Epithelial cell of proximal tubule (primary cell): ENCODE measurements around the gene FAM78B. TPM values are rescaled to one million over a fixed set of nuclear protein-coding genes. Genes with fewer than 3 reads are reported as not detected.

Experiments used
- DNase-seq: peaks from one replicate; pipeline ENCODE4 v3.0.0-alpha.2; 2011; ENCODE audit warnings: low read depth
- H3K4me3 ChIP-seq: 2 replicates; pipeline ENCODE4 v1.5.1; 2011; ENCODE audit warnings: low read depth, mild to moderate bottlenecking, low read length
- total RNA-seq: library from RNA; depleted of rRNA; stranded (reverse); fragments of >200 nt; gene quantifications from 2 replicates; pipeline ENCODE4 v1.2.3, GENCODE V29; 2015
- TF ChIP-seq, protein P1 (sequence below): conservative IDR thresholded peaks from 2 replicates; pipeline ENCODE4 v1.5.1; 2012; ENCODE audit warnings: low read depth, mild to moderate bottlenecking, low read length

The FAM78B gene
- total RNA-seq, 1 donor from 2014 or later: not detected

DNA sequence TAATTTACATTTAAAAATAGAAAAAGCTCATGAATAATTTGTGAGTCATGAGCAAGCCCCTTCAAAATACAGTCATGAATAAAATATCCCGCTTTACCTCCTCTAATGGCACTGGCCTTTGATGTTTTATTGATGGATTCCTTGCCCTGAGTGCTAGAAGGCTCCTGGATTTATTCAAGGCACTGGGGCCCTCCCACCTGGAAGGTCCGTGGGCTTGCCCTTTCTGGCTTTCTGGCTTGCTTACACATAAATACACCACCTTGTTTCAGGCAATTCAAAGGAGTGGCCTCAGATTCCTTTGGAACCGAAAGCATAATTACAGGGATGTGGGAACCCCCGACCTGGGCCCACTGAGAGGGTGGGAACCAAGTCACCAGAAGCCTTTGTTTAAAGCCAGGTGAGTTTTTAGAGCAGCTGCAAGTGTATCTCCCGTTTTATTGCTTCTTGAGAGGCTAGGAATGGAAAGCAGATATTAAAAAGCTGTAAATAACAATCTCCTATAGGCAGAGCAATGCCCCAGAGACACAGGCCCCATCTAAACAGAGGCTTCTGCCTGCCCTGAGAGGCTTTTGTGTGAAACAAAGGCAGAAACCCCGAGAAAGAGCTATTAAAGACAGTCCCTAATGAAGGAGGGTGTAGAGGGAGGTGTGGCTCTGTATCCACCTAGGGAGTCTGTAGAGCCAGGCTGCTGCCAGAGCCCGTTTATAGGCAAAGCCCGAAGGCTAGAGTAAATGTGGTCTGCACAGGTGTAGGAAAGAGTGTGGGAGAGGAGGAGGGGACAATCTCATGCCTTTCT lies 126.4 kb downstream of the FAM78B start:
- DNase-seq: no peak
- TF ChIP-seq, protein P1, sequence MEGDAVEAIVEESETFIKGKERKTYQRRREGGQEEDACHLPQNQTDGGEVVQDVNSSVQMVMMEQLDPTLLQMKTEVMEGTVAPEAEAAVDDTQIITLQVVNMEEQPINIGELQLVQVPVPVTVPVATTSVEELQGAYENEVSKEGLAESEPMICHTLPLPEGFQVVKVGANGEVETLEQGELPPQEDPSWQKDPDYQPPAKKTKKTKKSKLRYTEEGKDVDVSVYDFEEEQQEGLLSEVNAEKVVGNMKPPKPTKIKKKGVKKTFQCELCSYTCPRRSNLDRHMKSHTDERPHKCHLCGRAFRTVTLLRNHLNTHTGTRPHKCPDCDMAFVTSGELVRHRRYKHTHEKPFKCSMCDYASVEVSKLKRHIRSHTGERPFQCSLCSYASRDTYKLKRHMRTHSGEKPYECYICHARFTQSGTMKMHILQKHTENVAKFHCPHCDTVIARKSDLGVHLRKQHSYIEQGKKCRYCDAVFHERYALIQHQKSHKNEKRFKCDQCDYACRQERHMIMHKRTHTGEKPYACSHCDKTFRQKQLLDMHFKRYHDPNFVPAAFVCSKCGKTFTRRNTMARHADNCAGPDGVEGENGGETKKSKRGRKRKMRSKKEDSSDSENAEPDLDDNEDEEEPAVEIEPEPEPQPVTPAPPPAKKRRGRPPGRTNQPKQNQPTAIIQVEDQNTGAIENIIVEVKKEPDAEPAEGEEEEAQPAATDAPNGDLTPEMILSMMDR: no peak
- no peak overlapping the region for H3K4me3 ChIP-seq

DNA sequence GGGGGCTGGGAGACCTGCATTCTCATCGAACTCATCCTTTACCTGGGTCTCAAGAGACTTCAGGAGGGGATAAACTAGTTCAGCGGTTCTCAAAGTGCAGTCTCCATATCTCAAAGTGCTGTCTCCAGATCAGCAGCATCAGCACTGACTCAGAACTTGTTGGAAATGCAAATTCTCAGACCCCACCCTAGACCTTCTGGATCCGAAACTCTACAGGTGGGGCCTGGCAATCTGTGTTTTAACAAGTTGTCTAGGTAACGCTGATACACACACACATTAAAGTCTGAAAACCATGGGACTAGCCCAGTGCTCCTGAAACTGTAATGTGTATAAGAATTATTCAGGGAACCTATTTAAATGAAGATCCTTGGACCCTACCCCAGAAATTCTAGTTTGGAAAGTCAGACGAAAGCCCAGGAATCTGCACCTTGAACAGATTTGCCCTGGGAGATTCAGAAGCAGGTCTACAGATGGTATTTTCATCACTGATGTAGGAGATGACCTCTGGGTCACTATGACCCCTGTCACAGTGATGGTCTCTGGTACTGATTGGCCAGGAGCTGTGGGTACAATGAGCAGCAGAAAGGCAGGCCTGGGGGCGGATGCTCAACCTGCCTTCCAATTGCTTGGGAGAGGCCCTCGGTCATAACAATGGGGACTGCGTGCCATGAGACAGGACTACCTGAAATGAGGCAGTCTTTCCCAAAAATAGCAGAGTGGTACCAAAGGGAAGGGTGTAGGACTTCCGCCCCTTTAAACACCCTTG lies 127.2 kb downstream of the FAM78B start:
- no peak overlapping the region for H3K4me3 ChIP-seq
- TF ChIP-seq, protein P1: no peak
- no peak for DNase-seq

DNA sequence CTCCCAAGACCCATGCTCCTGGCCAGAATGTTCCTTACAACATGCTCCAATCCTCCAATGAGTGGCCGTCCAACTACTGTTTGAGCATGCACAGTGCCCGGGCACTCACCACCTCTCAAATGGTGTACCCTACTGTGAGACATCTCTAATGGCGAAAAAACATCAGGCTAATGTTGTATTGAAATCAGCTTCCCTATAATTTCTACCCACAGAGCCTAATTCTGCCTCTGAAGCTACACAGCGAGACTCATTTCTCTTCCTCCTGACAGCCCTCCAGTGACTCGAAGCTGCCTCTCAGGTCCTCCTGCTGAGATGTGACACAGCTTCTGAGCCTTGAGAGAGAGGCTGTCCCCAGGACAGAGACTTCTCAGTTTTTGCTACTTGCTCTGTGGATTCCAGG lies 130.7 kb downstream of the FAM78B start:
- TF ChIP-seq, protein P1: no peak
- DNase-seq: no peak

DNA sequence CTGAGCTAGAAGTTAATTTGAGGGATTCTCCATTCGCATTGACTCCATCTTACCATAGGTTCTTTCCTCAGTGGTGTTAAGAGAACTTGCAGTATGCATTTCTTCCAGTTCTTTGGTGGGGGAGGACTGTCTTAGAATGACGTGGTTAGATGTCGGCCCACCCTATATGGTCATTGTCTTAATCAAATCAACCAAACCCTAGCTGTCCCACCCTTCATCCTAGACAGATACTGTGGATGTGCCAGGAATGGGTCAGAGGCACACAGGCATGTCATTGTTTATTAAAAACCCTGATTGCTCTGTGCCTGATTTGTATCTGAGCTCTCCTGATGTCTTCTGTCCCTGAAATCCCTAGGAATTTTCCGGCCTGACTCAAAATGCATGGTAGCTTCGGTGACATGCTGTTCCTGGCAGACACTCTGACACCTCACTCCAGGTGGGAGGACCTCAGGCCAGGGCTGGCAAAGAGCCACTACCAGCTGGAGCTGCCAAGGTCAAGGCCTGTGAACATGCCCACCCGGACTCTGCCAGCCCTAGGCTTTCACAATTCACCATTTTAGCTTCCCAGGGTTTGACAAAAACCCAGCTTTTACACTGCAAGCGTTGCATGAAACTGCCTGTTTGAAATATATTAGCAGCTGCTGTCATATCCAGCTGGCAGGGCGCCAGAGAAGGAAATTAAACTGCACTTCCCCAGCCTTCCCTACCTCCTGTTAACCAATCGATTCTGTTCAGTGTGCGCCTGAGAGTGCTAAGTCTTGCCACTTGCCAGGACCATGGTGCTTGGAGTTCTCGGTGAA lies 134.0 kb downstream of the FAM78B start:
- TF ChIP-seq, protein P1: no peak
- H3K4me3 ChIP-seq: no peak overlapping the region
- no peak for DNase-seq

More for the DNA sequence above, 130.7 kb downstream of the FAM78B start:
- no peak overlapping the region for H3K4me3 ChIP-seq

DNA sequence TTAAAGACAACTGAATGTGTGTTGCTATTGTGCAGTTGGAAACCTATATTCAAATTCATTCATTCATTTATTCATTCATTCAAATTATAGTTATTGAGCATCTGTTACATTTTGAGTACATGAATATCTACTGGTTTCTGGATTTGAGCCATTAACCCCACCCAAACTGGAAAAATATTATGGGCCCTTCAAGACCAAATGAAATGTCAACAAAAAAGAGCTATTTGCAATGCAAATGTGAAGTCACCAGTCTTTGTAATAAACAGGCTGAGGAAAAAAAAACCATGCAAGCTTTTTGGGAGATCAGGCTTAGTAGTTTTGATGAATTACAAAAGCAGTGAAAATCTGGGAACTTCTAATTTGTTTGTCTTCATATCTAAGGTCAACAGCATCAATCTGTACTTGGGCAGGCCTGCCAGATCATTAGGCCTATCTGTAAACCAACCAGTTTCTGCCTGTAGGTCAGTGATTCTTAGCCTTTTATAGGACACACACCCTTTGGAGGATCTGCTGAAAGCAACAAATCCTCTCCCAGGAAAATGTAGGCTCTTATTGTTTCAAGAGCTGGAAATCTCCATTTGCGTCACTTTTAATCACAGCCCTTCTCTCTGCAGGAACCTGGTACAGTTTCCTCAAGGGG lies 134.7 kb downstream of the FAM78B start:
- no peak for DNase-seq
- TF ChIP-seq, protein P1: no peak
- no peak overlapping the region for H3K4me3 ChIP-seq

DNA sequence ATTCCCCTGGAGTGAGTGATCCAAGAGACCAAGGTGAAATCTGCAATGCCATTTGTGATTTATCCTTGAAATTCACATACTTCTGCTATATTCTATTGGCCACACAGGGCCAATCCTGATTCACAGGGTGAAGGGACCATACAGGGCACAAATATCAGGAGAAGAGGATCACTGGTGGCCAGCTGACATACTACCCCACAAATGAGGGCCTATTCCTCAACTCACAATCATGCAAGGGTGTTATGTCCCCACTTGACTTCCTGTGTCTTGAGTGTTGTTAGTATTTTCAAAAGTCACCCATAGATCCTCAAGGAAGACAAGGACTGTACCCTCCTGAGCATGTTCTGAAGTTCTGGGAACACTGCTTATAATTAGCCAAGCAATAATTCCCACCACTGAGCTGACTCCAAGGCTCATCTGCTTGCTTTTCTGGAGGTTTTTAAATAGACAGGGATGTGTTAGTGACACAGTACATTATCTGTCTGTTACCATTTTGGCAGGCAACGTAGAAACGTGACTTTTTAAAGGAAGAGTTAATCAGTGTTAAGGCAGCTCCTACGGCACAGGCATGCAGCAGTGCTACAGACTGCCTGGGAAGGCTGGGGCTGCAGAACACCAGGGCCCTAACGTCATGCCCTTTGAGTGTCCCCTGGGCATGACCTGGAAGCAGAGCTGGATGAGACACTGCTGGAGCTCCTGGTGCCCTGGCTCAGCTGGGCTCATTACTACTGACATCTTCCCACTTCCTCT lies 137.4 kb downstream of the FAM78B start:
- DNase-seq: no peak
- TF ChIP-seq, protein P1: no peak
- H3K4me3 ChIP-seq: no peak overlapping the region
